Sigmoid colon (tissue), 7 donors: ENCODE data around the gene CC2D1A. TPM values are rescaled to one million over a fixed set of nuclear protein-coding genes. Genes with fewer than 3 reads are reported as not detected.
A peak's percentile ranks its signal among the peaks of the same experiment; 100 is the strongest.

Experiments
- DNase-seq: peaks from one replicate; pipeline ENCODE4 v3.0.0-alpha.2; 2019
- H3K27ac ChIP-seq, 4 donors: fragments of 200-600 bp; sonication (generic); one replicate each; pipeline ENCODE4 v1.5.1; 2016 to 2019; ENCODE audit warnings: mild to moderate bottlenecking in 1 of 4
- H3K27me3 ChIP-seq, 3 donors: fragments of 200-600 bp; sonication (generic); one replicate each; pipeline ENCODE4 v1.5.1; 2019; ENCODE audit warnings: mild to moderate bottlenecking in 1 of 3
- H3K36me3 ChIP-seq, 4 donors: fragments of 200-600 bp; sonication (generic); one replicate each; pipeline ENCODE4 v1.5.1; 2016 to 2019
- H3K4me1 ChIP-seq, 4 donors: fragments of 200-600 bp; sonication (generic); one replicate each; pipeline ENCODE4 v1.5.1; 2017 to 2019
- H3K4me3 ChIP-seq, 4 donors: fragments of 200-600 bp; sonication (generic); one replicate each; pipeline ENCODE4 v1.5.1; 2017 to 2019; ENCODE audit warnings: mild to moderate bottlenecking in 2 of 4, moderate library complexity in 1 of 4
- H3K9me3 ChIP-seq, 4 donors: fragments of 200-600 bp in 3 of 4; sonication (generic) in 3 of 4; one replicate each; pipeline versions ENCODE4 v1.5.1 to v1.6.1; 2013 to 2019
- CTCF ChIP-seq, 4 experiments: fragments of 450-650 bp in 3 of 4; fragments of 200-600 bp in 1 of 4; IDR thresholded peaks; one replicate each; pipeline ENCODE4 v1.5.1; 2016 to 2019; ENCODE audit warnings: antibody characterized with exemption in 4 of 4, mild to moderate bottlenecking in 3 of 4, moderate library complexity in 2 of 4
- EP300 ChIP-seq, 4 donors: sonication (generic); formaldehyde crosslinking; IDR thresholded peaks; one replicate each; pipeline ENCODE4 v1.6.1; 2017; ENCODE audit warnings: antibody characterized with exemption in 4 of 4
- POLR2A ChIP-seq, 2 donors: fragments of 450-650 bp; IDR thresholded peaks; one replicate each; pipeline ENCODE4 v1.6.1; 2016; ENCODE audit warnings: antibody characterized with exemption in 2 of 2, mild to moderate bottlenecking in 2 of 2, moderate library complexity in 2 of 2
- POLR2AphosphoS5 ChIP-seq, 4 donors: sonication (generic); formaldehyde crosslinking; IDR thresholded peaks; one replicate each; pipeline ENCODE4 v1.6.1; 2017; ENCODE audit warnings: antibody characterized with exemption in 4 of 4
- WGBS, 2 donors: extraction: QIAGEN DNeasy Blood & Tissue Kit; methylation state at CpG; one replicate each; pipeline ENCODE4 v1.1.7; 2013; 5-methylcytosine and 5-hydroxymethylcytosine counted together
- intact Hi-C: fragments of 100-400 bp; cut with DNase I; formaldehyde crosslinking; loops from one replicate; pipeline ENCODE4 v1.15.1; 2023
- polyA plus RNA-seq, 3 donors: library from polyadenylated mRNA; stranded (reverse); fragments of 200-250 nt; gene quantifications; one replicate each; pipeline ENCODE4 v1.2.3, GENCODE V29; 2013
- total RNA-seq, 4 donors: library from RNA; depleted of rRNA; stranded (reverse); fragments of >200 nt; gene quantifications; one replicate each; pipeline ENCODE4 v1.1.0, GENCODE V29; 2016
- donor health status: healthy with polysubstance abuse.
- donor health status: Bipolar disorder and iron deficiency.
- donor health status: healthy.

CC2D1A gene
- total and polyA plus RNA-seq, 7 donors: 15.0 to 88.2 (median 33.5) TPM

- no peaks in the 10 kb centered on the region for H3K9me3 ChIP-seq
- no peak for TF ChIP-seq POLR2A (IDR thresholded peaks at IDR 0.05)
- intact Hi-C loops: no loop called here
- peak overlapping the region; percentile 11 to 52 (median 40) for H3K4me3 ChIP-seq
- H3K27me3 ChIP-seq: no peaks in the 10 kb centered on the region
- 39 to 49% methylated on average over 11 of the region's 11 CpGs for WGBS, 2 donors
- no peaks in the 10 kb centered on the region for H3K36me3 ChIP-seq
- H3K4me1 ChIP-seq: peaks cover 0 to 36% (median 24%) of the 10 kb centered on the region in 4 donors
- no peak for DNase-seq
- peak overlapping the region; percentile 89 to 97 (median 93) for H3K27ac ChIP-seq
Measured at GRCh38 chr19:13861392-13861713, 44.6 kb upstream of the CC2D1A start.

DNA sequence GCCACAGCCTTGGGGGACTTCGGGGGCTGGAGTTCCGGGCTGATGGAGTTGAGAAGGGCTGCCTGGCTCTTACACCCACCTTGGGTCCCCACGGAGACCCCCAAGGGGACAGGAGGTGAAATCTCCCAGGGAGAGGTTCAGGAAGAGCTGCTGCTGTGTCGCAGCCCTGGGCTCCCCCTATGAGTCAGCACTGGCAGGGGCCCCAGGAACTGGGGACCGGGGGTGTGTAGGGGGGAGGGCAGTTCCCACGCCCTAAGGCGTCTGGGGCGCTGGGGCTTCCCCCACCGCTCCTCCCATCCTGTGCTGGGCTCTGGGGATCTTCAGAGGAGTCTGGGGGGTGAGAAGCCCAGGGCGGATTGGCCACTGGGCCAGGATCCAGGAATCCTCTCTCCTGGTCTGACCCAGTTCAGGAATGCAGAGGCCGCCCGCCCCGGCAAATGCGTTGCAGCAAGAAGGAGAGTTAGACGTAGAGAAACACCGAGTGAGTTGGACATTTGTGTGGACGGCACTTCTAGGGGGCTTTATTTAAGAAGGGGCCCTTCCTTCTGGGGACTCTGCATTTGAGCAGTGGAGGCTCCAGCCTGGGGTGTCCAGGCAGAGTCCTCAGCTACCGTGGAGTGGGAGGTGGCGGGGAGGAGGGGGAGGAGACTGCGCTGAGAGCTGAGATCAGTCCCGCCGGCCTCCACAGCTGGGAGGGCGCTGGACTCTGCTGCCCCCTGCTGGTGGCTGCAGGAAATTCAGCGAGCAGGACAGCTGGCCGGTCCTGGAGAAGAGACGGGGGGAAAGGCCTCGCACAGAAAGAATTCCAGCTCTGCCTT is 44.1 kb upstream of the CC2D1A start:
- peak; percentile 98 to 100 (median 99) for TF ChIP-seq CTCF (IDR thresholded peaks at IDR 0.05)
- peak; percentile 25 to 32 for TF ChIP-seq POLR2A (IDR thresholded peaks at IDR 0.05)
- peak in 3 of 4 donors; percentile 64 to 67 (median 65) for TF ChIP-seq POLR2AphosphoS5 (IDR thresholded peaks at IDR 0.05)
- peak in 2 of 4 donors; percentile 5 to 31 for TF ChIP-seq EP300 (IDR thresholded peaks at IDR 0.05)
- Histone ChIP-seq H3K27ac (peak overlapping the region; percentile 89 to 97 (median 93)), H3K4me1 (peaks cover 0 to 39% (median 26%) of the 10 kb centered on the region in 4 donors), H3K36me3 (no peaks in the 10 kb centered on the region), H3K4me3 (peak overlapping the region; percentile 11 to 52 (median 40)), H3K27me3 (no peaks in the 10 kb centered on the region), H3K9me3 (no peaks in the 10 kb centered on the region)
- WGBS, 2 donors: 2% methylated on average over 27 of the region's 27 CpGs
- DNase-seq: peak; percentile 97
- intact Hi-C loops: loop anchor here (1.0 to 2.0 kb wide), 3 partner anchors 57 to 265 kb away; no protein-coding TSS in a partner anchor

DNA sequence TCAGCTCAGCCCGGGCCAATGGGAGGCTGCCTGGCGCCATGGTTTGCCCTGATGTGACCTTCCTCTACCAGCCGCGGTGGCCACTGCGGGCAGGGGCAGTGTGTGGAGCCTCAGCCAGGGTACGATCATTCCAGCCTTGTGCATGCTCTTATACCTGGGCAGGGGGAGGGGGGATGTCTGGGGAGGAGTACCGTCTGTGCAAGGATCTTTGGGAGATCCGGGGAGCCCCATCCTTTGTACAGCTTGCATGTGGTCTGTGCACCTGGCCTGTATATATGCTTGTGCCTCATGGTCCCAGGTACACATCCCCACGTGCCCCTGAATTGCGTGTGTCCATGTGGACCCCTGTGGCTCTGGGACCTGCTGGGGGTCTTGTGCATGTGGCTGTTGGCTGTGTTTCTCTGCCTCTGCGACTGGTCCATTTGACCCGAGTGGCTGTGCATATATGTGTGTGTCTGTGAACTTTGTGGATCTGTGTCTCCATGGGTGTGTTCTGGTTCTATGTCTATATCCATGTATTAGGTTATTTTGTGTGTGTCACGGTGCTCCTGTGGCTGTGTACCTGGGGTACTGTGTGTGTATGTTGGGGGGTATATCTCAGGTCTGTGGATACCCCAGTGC is 41.8 kb upstream of the CC2D1A start:
- Histone ChIP-seq H3K4me3 (no peak overlapping the region), H3K27ac (peak overlapping the region; percentile 68 to 97 (median 82)), H3K9me3 (no peaks in the 10 kb centered on the region), H3K4me1 (peaks cover 0 to 39% (median 26%) of the 10 kb centered on the region in 4 donors), H3K27me3 (no peaks in the 10 kb centered on the region), H3K36me3 (no peaks in the 10 kb centered on the region)
- TF ChIP-seq EP300 (IDR thresholded peaks at IDR 0.05) (no peak), CTCF (IDR thresholded peaks at IDR 0.05) (no peak), POLR2AphosphoS5 (IDR thresholded peaks at IDR 0.05) (no peak), POLR2A (IDR thresholded peaks at IDR 0.05) (no peak)
- whole genome bisulfite sequencing, 2 donors: 16 to 31% methylated on average over 13 of the region's 13 CpGs
- DNase-seq: no peak
- intact Hi-C loops: no loop called here

- Histone ChIP-seq H3K4me3 (peak overlapping the region; percentile 51 to 85 (median 74)), H3K36me3 (no peaks in the 10 kb centered on the region), H3K9me3 (no peaks in the 10 kb centered on the region), H3K4me1 (peaks cover 0 to 39% (median 26%) of the 10 kb centered on the region in 4 donors), H3K27ac (peak overlapping the region; percentile 68 to 97 (median 82)), H3K27me3 (no peaks in the 10 kb centered on the region)
- intact Hi-C loops: no loop called here
- TF ChIP-seq POLR2AphosphoS5 (IDR thresholded peaks at IDR 0.05) (no peak), CTCF (IDR thresholded peaks at IDR 0.05) (no peak), POLR2A (IDR thresholded peaks at IDR 0.05) (no peak), EP300 (IDR thresholded peaks at IDR 0.05) (no peak)
- DNase-seq: no peak
- 2 to 3% methylated on average over 111 to 113 of the region's 113 CpGs for WGBS, 2 donors
Measured at GRCh38 chr19:13864667-13865570, 41.1 kb upstream of the CC2D1A start.
